ENCODE data around the gene C12orf42. TPM values are rescaled to one million over a fixed set of nuclear protein-coding genes. Genes with fewer than 3 reads are reported as not detected.

C12orf42 gene
- total RNA-seq, 1 donor from 2014 or later = 0.11 TPM

DNA sequence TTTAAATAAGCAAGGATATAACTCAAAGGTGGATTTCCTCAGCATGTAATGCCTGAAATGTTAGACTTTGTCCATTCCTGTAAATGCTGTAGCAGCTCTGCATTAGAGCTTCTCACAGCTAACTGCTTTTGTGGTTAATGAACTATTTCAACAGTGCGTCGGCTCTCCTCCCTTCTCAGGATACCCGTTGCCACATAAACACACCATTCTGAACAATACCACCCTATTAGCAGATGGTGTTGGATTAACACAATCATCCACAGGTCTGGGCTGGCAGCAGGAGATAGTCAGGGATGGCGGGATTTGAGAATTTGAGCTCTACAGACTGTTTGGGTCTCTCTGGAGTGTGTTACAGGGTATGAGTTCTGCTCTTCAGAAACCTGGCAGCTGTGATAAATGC, 33.5 kb upstream of the C12orf42 start:
- peaks cover 12% of the 10 kb centered on the region for H3K4me1 Mint-ChIP-seq

GRCh38 chr12:103524238-103524875, 28.6 kb upstream of the C12orf42 start:
- TF ChIP-seq, protein P1, sequence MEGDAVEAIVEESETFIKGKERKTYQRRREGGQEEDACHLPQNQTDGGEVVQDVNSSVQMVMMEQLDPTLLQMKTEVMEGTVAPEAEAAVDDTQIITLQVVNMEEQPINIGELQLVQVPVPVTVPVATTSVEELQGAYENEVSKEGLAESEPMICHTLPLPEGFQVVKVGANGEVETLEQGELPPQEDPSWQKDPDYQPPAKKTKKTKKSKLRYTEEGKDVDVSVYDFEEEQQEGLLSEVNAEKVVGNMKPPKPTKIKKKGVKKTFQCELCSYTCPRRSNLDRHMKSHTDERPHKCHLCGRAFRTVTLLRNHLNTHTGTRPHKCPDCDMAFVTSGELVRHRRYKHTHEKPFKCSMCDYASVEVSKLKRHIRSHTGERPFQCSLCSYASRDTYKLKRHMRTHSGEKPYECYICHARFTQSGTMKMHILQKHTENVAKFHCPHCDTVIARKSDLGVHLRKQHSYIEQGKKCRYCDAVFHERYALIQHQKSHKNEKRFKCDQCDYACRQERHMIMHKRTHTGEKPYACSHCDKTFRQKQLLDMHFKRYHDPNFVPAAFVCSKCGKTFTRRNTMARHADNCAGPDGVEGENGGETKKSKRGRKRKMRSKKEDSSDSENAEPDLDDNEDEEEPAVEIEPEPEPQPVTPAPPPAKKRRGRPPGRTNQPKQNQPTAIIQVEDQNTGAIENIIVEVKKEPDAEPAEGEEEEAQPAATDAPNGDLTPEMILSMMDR (IDR thresholded peaks at IDR 0.05; ENCODE audit: unreplicated experiment) = no peak
- Mint-ChIP-seq H3K27ac (no peak overlapping the region), H3K4me1 (peaks cover 11% of the 10 kb centered on the region), H3K27me3 (ENCODE audit: low read depth) (peaks cover 15% of the 10 kb centered on the region), H3K36me3 (no peaks in the 10 kb centered on the region), H3K9me3 (peaks cover 14% of the 10 kb centered on the region), H3K4me3 (no peak overlapping the region)
- no peak for DNase-seq (ENCODE audit: low spot score in 2 of 2, unreplicated experiment in 2 of 2)

More for the DNA sequence above, 33.5 kb upstream of the C12orf42 start:
- peaks cover 14% of the 10 kb centered on the region for H3K9me3 Mint-ChIP-seq
- TF ChIP-seq, protein P1 (IDR thresholded peaks at IDR 0.05; ENCODE audit: unreplicated experiment) = no peak
- no peak for DNase-seq (ENCODE audit: low spot score in 2 of 2, unreplicated experiment in 2 of 2)
- no peak overlapping the region for H3K27ac Mint-ChIP-seq
- H3K36me3 Mint-ChIP-seq = no peaks in the 10 kb centered on the region
- H3K4me3 Mint-ChIP-seq = no peak overlapping the region
- peaks cover 32% of the 10 kb centered on the region for H3K27me3 Mint-ChIP-seq (ENCODE audit: low read depth)

DNA sequence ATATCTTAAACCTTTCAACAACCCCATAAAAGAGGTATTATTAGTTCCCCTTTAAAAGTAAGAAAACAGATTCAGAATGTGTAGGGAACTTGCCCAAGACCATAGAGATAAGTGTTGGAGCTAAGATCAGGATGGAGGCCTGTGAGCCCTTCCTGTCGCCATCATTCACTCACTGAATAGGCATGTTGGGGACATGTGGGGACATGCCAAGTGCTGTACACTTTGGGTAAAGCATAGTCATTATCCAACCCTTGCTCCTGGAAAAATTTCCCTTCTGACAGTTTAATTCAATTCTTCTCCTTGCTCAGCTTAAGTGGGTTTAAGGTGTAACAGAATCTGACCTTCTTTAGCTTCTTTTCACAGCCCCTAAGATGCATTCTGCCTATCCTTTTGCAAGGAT, 28.0 kb upstream of the C12orf42 start:
- TF ChIP-seq, protein P1 (IDR thresholded peaks at IDR 0.05; ENCODE audit: unreplicated experiment) = no peak
- no peak for DNase-seq (ENCODE audit: low spot score in 2 of 2, unreplicated experiment in 2 of 2)
- no peak overlapping the region for H3K27ac Mint-ChIP-seq
- peaks cover 11% of the 10 kb centered on the region for H3K4me1 Mint-ChIP-seq
- peaks cover 18% of the 10 kb centered on the region for H3K27me3 Mint-ChIP-seq (ENCODE audit: low read depth)
- H3K4me3 Mint-ChIP-seq = no peak overlapping the region
- H3K9me3 Mint-ChIP-seq = peaks cover 14% of the 10 kb centered on the region
- H3K36me3 Mint-ChIP-seq = no peaks in the 10 kb centered on the region

- no peaks in the 10 kb centered on the region for H3K9me3 Mint-ChIP-seq
- no peak overlapping the region for H3K27ac Mint-ChIP-seq
- peaks cover 21% of the 10 kb centered on the region for H3K27me3 Mint-ChIP-seq (ENCODE audit: low read depth)
- peaks cover 11% of the 10 kb centered on the region for H3K4me1 Mint-ChIP-seq
- TF ChIP-seq, protein P1 (IDR thresholded peaks at IDR 0.05; ENCODE audit: unreplicated experiment) = no peak
- DNase-seq (ENCODE audit: low spot score in 2 of 2, unreplicated experiment in 2 of 2) = no peak
- no peaks in the 10 kb centered on the region for H3K36me3 Mint-ChIP-seq
- no peak overlapping the region for H3K4me3 Mint-ChIP-seq
Observed at GRCh38 chr12:103520686-103521215, 25.0 kb upstream of the C12orf42 start.

GRCh38 chr12:103519632-103520031, 23.9 kb upstream of the C12orf42 start:
- no peaks in the 10 kb centered on the region for H3K36me3 Mint-ChIP-seq
- H3K4me1 Mint-ChIP-seq = peaks cover 10% of the 10 kb centered on the region
- no peak overlapping the region for H3K27ac Mint-ChIP-seq
- TF ChIP-seq, protein P1 (IDR thresholded peaks at IDR 0.05; ENCODE audit: unreplicated experiment) = no peak
- no peak for DNase-seq (ENCODE audit: low spot score in 2 of 2, unreplicated experiment in 2 of 2)
- peaks cover 21% of the 10 kb centered on the region for H3K27me3 Mint-ChIP-seq (ENCODE audit: low read depth)
- H3K4me3 Mint-ChIP-seq = no peak overlapping the region
- no peaks in the 10 kb centered on the region for H3K9me3 Mint-ChIP-seq

All from mesothelial cell of epicardium (in vitro differentiated cells).